AG04450 (cell line): ENCODE data around the gene COG5. TPM values are rescaled to one million over a fixed set of nuclear protein-coding genes. Genes with fewer than 3 reads are reported as not detected.
"Not testable (repeated sequence)": the region's sequence is repeated elsewhere in the genome, so short reads cannot be mapped to it uniquely, and the experiment has no call there.

Experiments
- CTCF ChIA-PET: fragments of 300-600, 350-600 bp; formaldehyde crosslinking; extraction: SDS; loops from one replicate; lab custom pipeline; 2022; ENCODE audit warnings: antibody characterized with exemption, inconsistent platforms; lab: Charles Lee
- POLR2A ChIA-PET: fragments of 350-600 bp; formaldehyde crosslinking; extraction: SDS; loops from one replicate; lab custom pipeline; 2021; ENCODE audit warnings: antibody characterized with exemption, inconsistent platforms; lab: Yijun Ruan, JAX
- DNase-seq: peaks from one replicate; pipeline ENCODE4 v3.0.0-alpha.2; 2011; ENCODE audit warnings: low read depth, low spot score
- H3K27ac ChIP-seq: one replicate; pipeline ENCODE4 v1.5.1; 2012; ENCODE audit warnings: low read depth, low read length, control low read depth
- H3K27me3 ChIP-seq: one replicate; pipeline ENCODE4 v1.6.0; 2012; ENCODE audit warnings: low read length; ENCODE audit not compliant: control insufficient read depth, insufficient read depth
- H3K4me3 ChIP-seq: 2 replicates; pipeline ENCODE4 v1.5.1; 2011; ENCODE audit warnings: mild to moderate bottlenecking, low read depth, low read length, control low read depth
- H3K9me3 ChIP-seq: 2 replicates; pipeline ENCODE4 v1.5.1; 2012; ENCODE audit warnings: low read length; ENCODE audit not compliant: control insufficient read depth, insufficient read depth
- CTCF ChIP-seq: IDR thresholded peaks from 2 replicates; pipeline ENCODE4 v1.5.1; 2011; ENCODE audit warnings: low read depth, low read length, control low read depth, inconsistent platforms
- polyA plus RNA-seq: library from polyadenylated mRNA; depleted of rRNA; stranded (reverse); fragments of >200 nt; gene quantifications from 2 replicates; pipeline ENCODE4 v1.2.3, GENCODE V29; 2011

The COG5 gene
- polyA plus RNA-seq, 1 experiment = 55.2 TPM

- Histone ChIP-seq H3K9me3 (no peaks in the 10 kb centered on the region), H3K27me3 (no peaks in the 10 kb centered on the region), H3K27ac (no peak overlapping the region), H3K4me3 (no peak overlapping the region)
- ChIA-PET CTCF (no interaction called here), POLR2A (no interaction called here)
- TF ChIP-seq CTCF = no peak
- DNase-seq = no peak
Observed at GRCh38 chr7:107255602-107256001, 308.1 kb downstream of the COG5 start.

GRCh38 chr7:107254398-107254985, 309.2 kb downstream of the COG5 start:
- no peak for DNase-seq
- ChIA-PET POLR2A (no interaction called here), CTCF (no interaction called here)
- no peak for TF ChIP-seq CTCF
- Histone ChIP-seq H3K27ac (no peak overlapping the region), H3K27me3 (no peaks in the 10 kb centered on the region), H3K4me3 (no peak overlapping the region), H3K9me3 (no peaks in the 10 kb centered on the region)

GRCh38 chr7:107253599-107253998, 310.1 kb downstream of the COG5 start:
- CTCF ChIA-PET = no interaction called here
- POLR2A ChIA-PET = no interaction called here

GRCh38 chr7:107251963-107252362, 311.8 kb downstream of the COG5 start:
- CTCF ChIA-PET = no interaction called here
- H3K9me3 ChIP-seq = no peaks in the 10 kb centered on the region
- H3K4me3 ChIP-seq = no peak overlapping the region
- TF ChIP-seq CTCF = no peak
- H3K27ac ChIP-seq = no peak overlapping the region
- no peak for DNase-seq
- POLR2A ChIA-PET = no interaction called here
- H3K27me3 ChIP-seq = no peaks in the 10 kb centered on the region

More at GRCh38 chr7:107253599-107253998, 310.1 kb downstream of the COG5 start:
- H3K9me3 ChIP-seq = no peaks in the 10 kb centered on the region
- no peak overlapping the region for H3K27ac ChIP-seq
- no peak for DNase-seq
- no peak overlapping the region for H3K4me3 ChIP-seq
- H3K27me3 ChIP-seq = no peaks in the 10 kb centered on the region
- TF ChIP-seq CTCF = no peak

DNA sequence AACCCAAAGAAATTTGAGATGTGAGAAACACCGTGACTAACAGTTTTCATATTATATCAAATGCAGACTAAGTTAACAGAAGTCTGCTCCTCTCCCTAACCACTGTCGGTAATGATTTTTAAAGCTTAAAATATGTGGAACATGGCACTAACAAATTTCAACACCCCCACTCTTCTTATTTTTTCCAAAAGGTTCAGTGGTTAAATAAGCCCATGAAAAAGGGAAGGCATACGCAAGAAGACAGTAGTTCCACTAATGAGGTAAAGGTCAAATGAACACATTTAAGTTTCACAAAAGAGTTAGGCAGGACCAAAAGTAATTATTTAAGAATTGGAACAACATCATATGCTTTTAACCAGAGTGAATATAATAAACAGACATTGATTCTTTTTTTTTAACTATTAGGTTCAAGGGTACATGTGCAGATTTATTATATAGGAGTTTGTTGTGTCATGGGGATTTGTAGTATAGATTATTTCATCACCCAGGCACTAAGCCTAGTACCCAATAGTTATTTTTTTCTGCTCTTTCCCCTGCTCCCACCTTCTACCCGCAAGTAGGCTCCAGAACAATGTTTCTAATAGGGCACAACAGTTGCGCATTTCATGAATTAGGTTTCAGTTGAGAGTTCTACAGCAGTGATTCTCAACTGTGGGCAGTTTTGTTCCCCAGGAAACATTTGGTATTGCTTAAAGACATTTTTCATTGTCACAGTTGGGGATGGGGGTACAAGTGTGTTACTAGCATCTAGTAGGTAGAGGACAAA, 315.0 kb downstream of the COG5 start:
- Histone ChIP-seq H3K27me3 (no peaks in the 10 kb centered on the region), H3K9me3 (peaks cover 3% of the 10 kb centered on the region; the same call in 1 of the 2 replicates), H3K4me3 (no peak overlapping the region), H3K27ac (no peak overlapping the region)
- ChIA-PET CTCF (no interaction called here), POLR2A (no interaction called here)
- DNase-seq = no peak
- TF ChIP-seq CTCF = no peak

DNA sequence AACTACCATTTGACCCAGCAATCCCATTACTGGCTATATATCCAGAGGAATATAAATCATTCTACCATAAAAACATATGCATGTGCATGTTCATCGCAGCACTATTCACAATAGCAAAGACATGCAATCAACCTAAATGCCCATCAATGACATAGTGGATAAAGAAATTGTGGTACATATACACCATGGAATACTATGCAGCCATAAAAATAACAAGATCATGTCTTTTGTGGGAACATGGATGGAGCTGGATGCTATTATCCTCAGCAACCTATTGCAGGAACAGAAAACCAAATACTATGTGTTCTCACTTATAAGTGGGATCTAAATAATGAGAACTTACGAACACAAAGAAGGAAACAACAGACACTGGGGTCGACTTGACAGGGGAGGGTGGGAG, 316.9 kb downstream of the COG5 start:
- H3K4me3 ChIP-seq, CTCF ChIA-PET, DNase-seq, POLR2A ChIA-PET, H3K9me3 ChIP-seq, H3K27ac ChIP-seq, H3K27me3 ChIP-seq: not testable (repeated sequence)
